Fibroblast of skin of back (primary cell): ENCODE data around the gene CDCP1.
"Not testable (repeated sequence)": the region's sequence is repeated elsewhere in the genome, so short reads cannot be mapped to it uniquely, and the experiment has no call there.

Experiments
- DNase-seq: peaks from one replicate; pipeline ENCODE4 v3.0.0-alpha.2; 2013

The CDCP1 gene

GRCh38 chr3:45053805-45054195, 92.4 kb downstream of the CDCP1 start:
- not testable (repeated sequence) for DNase-seq

- no peak for DNase-seq
Measured at GRCh38 chr3:45051685-45052084, 94.5 kb downstream of the CDCP1 start.

- no peak for DNase-seq
Measured at GRCh38 chr3:45049807-45050206, 96.4 kb downstream of the CDCP1 start.

GRCh38 chr3:45048244-45048643, 97.9 kb downstream of the CDCP1 start:
- DNase-seq: no peak

GRCh38 chr3:45043728-45044299, 102.4 kb downstream of the CDCP1 start:
- DNase-seq: peak; percentile 94

- DNase-seq: no peak
Measured at GRCh38 chr3:45042162-45042561, 104.0 kb downstream of the CDCP1 start.

- DNase-seq: no peak
Measured at GRCh38 chr3:45041666-45042065, 104.5 kb downstream of the CDCP1 start.

GRCh38 chr3:45037720-45038455, 108.3 kb downstream of the CDCP1 start:
- DNase-seq: peak; percentile 94

- DNase-seq: peak; percentile 58
Measured at GRCh38 chr3:45035441-45036301, 110.5 kb downstream of the CDCP1 start.

GRCh38 chr3:45034612-45035252, 111.4 kb downstream of the CDCP1 start:
- DNase-seq: no peak

GRCh38 chr3:45033791-45034190, 112.4 kb downstream of the CDCP1 start:
- no peak for DNase-seq
